GM12865 (cell line): ENCODE results near the gene LDAF1.
"Not testable (repeated sequence)": the region's sequence is repeated elsewhere in the genome, so short reads cannot be mapped to it uniquely, and the experiment has no call there.

ENCODE experiments used
- DNase-seq: peaks from one replicate; pipeline ENCODE4 v3.0.0; 2010; ENCODE audit warnings: low read depth
- H3K4me3 ChIP-seq: 2 replicates; pipeline ENCODE4 v1.5.1; 2011; ENCODE audit warnings: mild to moderate bottlenecking, low read depth, low read length, control low read depth
- CTCF ChIP-seq: IDR thresholded peaks from 2 replicates; pipeline ENCODE4 v1.5.1; 2011; ENCODE audit warnings: low read length, control low read depth, low read depth, inconsistent platforms; ENCODE audit not compliant: insufficient read depth; ENCODE audit errors: missing control alignments

LDAF1 gene

GRCh38 chr16:21128991-21129390 lies 29.5 kb upstream of the LDAF1 start:
- no peak for DNase-seq
- H3K4me3 ChIP-seq: no peak overlapping the region
- TF ChIP-seq CTCF: no peak

- no peak overlapping the region for H3K4me3 ChIP-seq
- no peak for TF ChIP-seq CTCF
- DNase-seq: no peak
Measured at GRCh38 chr16:21130811-21131210, 27.7 kb upstream of the LDAF1 start.

- no peak for TF ChIP-seq CTCF
- no peak overlapping the region for H3K4me3 ChIP-seq
- no peak for DNase-seq
Measured at GRCh38 chr16:21134053-21134452, 24.4 kb upstream of the LDAF1 start.

GRCh38 chr16:21145738-21146137 lies 12.7 kb upstream of the LDAF1 start:
- no peak overlapping the region for H3K4me3 ChIP-seq
- DNase-seq: no peak
- TF ChIP-seq CTCF: no peak

- DNase-seq: no peak
- no peak for TF ChIP-seq CTCF
- H3K4me3 ChIP-seq: no peak within 1 kb of the TSS
Measured at GRCh38 chr16:21150375-21151001, 8.0 kb upstream of the LDAF1 start, which contains the start of gene DNAH3. TSS of gene DNAH3 (minus strand) at chr16:21150846. CDS start at chr16:21150319, 527 bp downstream.

- not testable (repeated sequence) for H3K4me3 ChIP-seq, DNase-seq
Measured at GRCh38 chr16:21152160-21153030, 6.1 kb upstream of the LDAF1 start.

- not testable (repeated sequence) for DNase-seq, H3K4me3 ChIP-seq
Measured at GRCh38 chr16:21153124-21153729, 5.2 kb upstream of the LDAF1 start.

- not testable (repeated sequence) for H3K4me3 ChIP-seq, DNase-seq
Measured at GRCh38 chr16:21156011-21156410, 2.5 kb upstream of the LDAF1 start.
